Omental fat pad (tissue), 4 donors: Measurements from ENCODE around the gene RAB33A. TPM values are rescaled to one million over a fixed set of nuclear protein-coding genes. Genes with fewer than 3 reads are reported as not detected.

Experiments used
- ATAC-seq: fragments of 150-250 bp; one replicate; pipeline ENCODE4 v1.9.1; 2016; ENCODE audit warnings: mild to moderate bottlenecking, moderate library complexity; ENCODE audit not compliant: low FRiP score
- DNase-seq: peaks from one replicate; pipeline ENCODE4 v3.0.0-alpha.2; 2019; ENCODE audit warnings: low spot score
- CTCF ChIP-seq, 3 donors: fragments of 450-650 bp; IDR thresholded peaks; one replicate each; pipeline ENCODE4 v1.5.1; 2016 to 2017; ENCODE audit warnings: antibody characterized with exemption in 3 of 3, mild to moderate bottlenecking in 3 of 3, moderate library complexity in 2 of 3
- total RNA-seq, 4 donors: library from RNA; depleted of rRNA; stranded (reverse); fragments of >200 nt; gene quantifications; one replicate each; pipeline ENCODE4 v1.1.0, GENCODE V29; 2016

Gene RAB33A
- total RNA-seq, 4 donors from 2014 or later = 1.4 to 3.0 (median 1.4) TPM; not detected in 1

- ATAC-seq (no peak), DNase-seq (no peak)
- TF ChIP-seq CTCF (IDR thresholded peaks at IDR 0.05) = no peak
These were observed 5.2 kb downstream of the RAB33A start for GRCh38 chrX:130176942-130177341.

GRCh38 chrX:130179170-130179569, 7.4 kb downstream of the RAB33A start:
- no peak for DNase-seq
- no peak for ATAC-seq
- no peak for TF ChIP-seq CTCF (IDR thresholded peaks at IDR 0.05)

GRCh38 chrX:130179579-130180215, 7.9 kb downstream of the RAB33A start:
- no peak for TF ChIP-seq CTCF (IDR thresholded peaks at IDR 0.05)
- ATAC-seq = no peak

GRCh38 chrX:130184168-130184567, 12.4 kb downstream of the RAB33A start:
- ATAC-seq (no peak), DNase-seq (no peak)

More at GRCh38 chrX:130179579-130180215, 7.9 kb downstream of the RAB33A start:
- DNase-seq = no peak

GRCh38 chrX:130184857-130185256, 13.1 kb downstream of the RAB33A start:
- DNase-seq = no peak
- TF ChIP-seq CTCF (IDR thresholded peaks at IDR 0.05) = no peak
- peak; percentile 48 for ATAC-seq

More at GRCh38 chrX:130184168-130184567, 12.4 kb downstream of the RAB33A start:
- no peak for TF ChIP-seq CTCF (IDR thresholded peaks at IDR 0.05)

GRCh38 chrX:130186651-130187050, 14.9 kb downstream of the RAB33A start:
- no peak for TF ChIP-seq CTCF (IDR thresholded peaks at IDR 0.05)
- ATAC-seq (no peak), DNase-seq (no peak)

- no peak for TF ChIP-seq CTCF (IDR thresholded peaks at IDR 0.05)
- no peak for ATAC-seq
- no peak for DNase-seq
These were observed 19.0 kb downstream of the RAB33A start for GRCh38 chrX:130190801-130191200.
